SK-N-MC (cell line): Measurements from ENCODE around the gene AKAP9.

Source experiments
- EZH2 ChIP-seq: fragments of 200-600 bp; sonication (generic); IDR thresholded peaks from one replicate; pipeline ENCODE4 v1.6.1; 2017; ENCODE audit warnings: antibody characterized with exemption
- FOXP2 ChIP-seq: optimal IDR thresholded peaks from 2 replicates; pipeline ENCODE3; 2011; ENCODE audit warnings: mild to moderate bottlenecking, moderate library complexity; ENCODE audit not compliant: insufficient read depth; ENCODE audit errors: extremely low read length, control extremely low read depth
- POLR2AphosphoS5 ChIP-seq: IDR thresholded peaks from 2 replicates; pipeline ENCODE4 v1.6.1; 2012; ENCODE audit warnings: mild to moderate bottlenecking, low read depth, low read length, borderline replicate concordance

DNA sequence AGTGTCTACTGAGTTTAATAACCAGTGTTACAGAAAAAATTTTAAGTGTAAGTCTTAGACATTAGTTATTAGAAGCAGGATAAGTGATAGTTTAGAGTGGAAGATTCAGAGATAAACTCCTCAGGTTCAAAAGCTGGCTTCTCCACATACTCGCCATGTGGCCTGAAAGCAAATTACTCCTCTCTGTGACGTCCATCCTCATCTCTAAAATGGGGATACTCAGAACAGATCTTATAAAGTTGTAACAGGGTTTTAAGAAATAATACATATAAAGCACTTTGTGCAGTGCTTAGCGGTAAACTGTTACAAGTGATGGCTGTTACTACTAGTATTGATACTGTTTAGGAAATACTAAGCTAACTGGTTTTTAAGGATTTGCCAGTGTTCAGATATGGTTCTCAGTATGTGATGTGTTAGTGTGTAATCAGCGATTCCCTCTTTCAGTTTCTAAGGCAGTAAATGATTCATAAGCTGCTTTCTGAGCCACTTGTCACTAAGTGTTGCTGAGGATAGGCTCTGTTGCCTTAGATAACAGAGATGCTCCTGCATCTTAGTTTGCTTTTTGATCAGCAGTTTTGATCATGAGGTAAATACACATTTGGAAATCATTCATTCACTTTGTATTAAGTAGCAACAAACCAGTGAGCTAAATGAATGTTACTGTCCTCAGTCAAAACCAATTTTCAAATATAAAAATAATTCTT, 134.9 kb downstream of the AKAP9 start:
- TF ChIP-seq FOXP2 (no peak), EZH2 (no peak), POLR2AphosphoS5 (no peak)
